ENCODE results near the gene SIGLEC14.

SIGLEC14 gene

GRCh38 chr19:51610576-51610975, 36.0 kb downstream of the SIGLEC14 start:
- no peak for DNase-seq

GRCh38 chr19:51607920-51608562, 38.6 kb downstream of the SIGLEC14 start:
- peak; percentile 50 for DNase-seq

- DNase-seq = no peak
Measured at GRCh38 chr19:51607077-51607476, 39.5 kb downstream of the SIGLEC14 start.

- DNase-seq = no peak
Measured at GRCh38 chr19:51602189-51602854, 44.3 kb downstream of the SIGLEC14 start.

GRCh38 chr19:51600940-51601580, 45.6 kb downstream of the SIGLEC14 start:
- no peak for DNase-seq

- no peak for DNase-seq
Measured at GRCh38 chr19:51599084-51599483, 47.5 kb downstream of the SIGLEC14 start.

GRCh38 chr19:51598159-51598915, 48.3 kb downstream of the SIGLEC14 start:
- no peak for DNase-seq

GRCh38 chr19:51595190-51596175, 51.1 kb downstream of the SIGLEC14 start:
- no peak for DNase-seq

- DNase-seq = no peak
Measured at GRCh38 chr19:51594774-51595109, 51.9 kb downstream of the SIGLEC14 start.

- peak; percentile 99 for DNase-seq
Measured at GRCh38 chr19:51593969-51594773, 52.5 kb downstream of the SIGLEC14 start.

GRCh38 chr19:51593138-51593890, 53.3 kb downstream of the SIGLEC14 start:
- no peak for DNase-seq
